Renal cortical epithelial cell (primary cell): ENCODE data around the gene ABTB1. TPM values are rescaled to one million over a fixed set of nuclear protein-coding genes. Genes with fewer than 3 reads are reported as not detected.

Source experiments
- DNase-seq: peaks from one replicate; pipeline ENCODE4 v3.0.0-alpha.2; 2011; ENCODE audit warnings: low read depth
- total RNA-seq: library from RNA; depleted of rRNA; stranded (reverse); fragments of >200 nt; gene quantifications from 2 replicates; pipeline ENCODE4 v1.2.3, GENCODE V29; 2014

ABTB1 gene
- total RNA-seq, 1 donor from 2014 or later: 13.5 TPM

- no peak for DNase-seq
Measured at GRCh38 chr3:127720161-127720823, 47.5 kb downstream of the ABTB1 start.

GRCh38 chr3:127720985-127721935 is 48.5 kb downstream of the ABTB1 start:
- no peak for DNase-seq

- no peak for DNase-seq
Measured at GRCh38 chr3:127722091-127722784, 49.5 kb downstream of the ABTB1 start.

- no peak for DNase-seq
Measured at GRCh38 chr3:127723011-127723567, 50.3 kb downstream of the ABTB1 start.

- DNase-seq: no peak
Measured at GRCh38 chr3:127726894-127727293, 54.1 kb downstream of the ABTB1 start.

GRCh38 chr3:127728417-127729015 is 55.8 kb downstream of the ABTB1 start:
- DNase-seq: no peak

GRCh38 chr3:127729556-127730056 is 56.9 kb downstream of the ABTB1 start:
- peak; percentile 34 for DNase-seq

GRCh38 chr3:127730171-127730570 is 57.4 kb downstream of the ABTB1 start:
- DNase-seq: no peak

Other genes starting within 250 kb of the ABTB1 start
- gene TPRA1, start 82.2 kb upstream of the ABTB1 start, total RNA-seq: 54.2 and 110 TPM in 2 replicates
- gene MCM2, start 74.5 kb upstream of the ABTB1 start, total RNA-seq: 27.9 and 63.4 TPM in 2 replicates
- 6.7 and 19.6 TPM in 2 replicates for gene PODXL2, start 43.8 kb upstream of the ABTB1 start, total RNA-seq
- 106 and 155 TPM in 2 replicates for gene MGLL, start 149.6 kb downstream of the ABTB1 start, total RNA-seq
- 1.2 and 2.2 TPM in 2 replicates for gene KBTBD12, start 242.3 kb downstream of the ABTB1 start, total RNA-seq